T-helper 17 cell (primary cell): ENCODE results near the gene IFNA17. TPM values are rescaled to one million over a fixed set of nuclear protein-coding genes. Genes with fewer than 3 reads are reported as not detected.
A peak's percentile ranks its signal among the peaks of the same experiment; 100 is the strongest.
"Not testable (repeated sequence)": the region's sequence is repeated elsewhere in the genome, so short reads cannot be mapped to it uniquely, and the experiment has no call there.

Experiments used
- ATAC-seq: fragments of 150-1000 bp; cut with Tn5 transposase; 2 replicates; pipeline ENCODE4 v1.10.0; 2021; ENCODE audit warnings: mild to moderate bottlenecking, moderate library complexity
- DNase-seq, 3 donors: peaks; one replicate each; pipeline versions ENCODE4 v3.0.0 to v3.0.0-alpha.2; 2020 to 2021
- H3K9me3 ChIP-seq: one replicate; pipeline ENCODE4 v1.7.0; 2013; ENCODE audit warnings: low read length, mild to moderate bottlenecking; ENCODE audit not compliant: control insufficient read depth, poor library complexity, severe bottlenecking
- H3K27ac Mint-ChIP-seq: one replicate; pipeline ENCODE4 v1.8.0; 2022; ENCODE audit warnings: mild to moderate bottlenecking, moderate library complexity, mixed read lengths
- H3K27me3 Mint-ChIP-seq: one replicate; pipeline ENCODE4 v1.8.0; 2022; ENCODE audit warnings: mixed read lengths
- H3K36me3 Mint-ChIP-seq: one replicate; pipeline ENCODE4 v1.8.0; 2022; ENCODE audit warnings: low read depth, mixed read lengths
- H3K4me1 Mint-ChIP-seq: one replicate; pipeline ENCODE4 v1.8.0; 2022; ENCODE audit warnings: mild to moderate bottlenecking, mixed read lengths
- H3K4me3 Mint-ChIP-seq: one replicate; pipeline ENCODE4 v1.8.0; 2022; ENCODE audit warnings: mild to moderate bottlenecking, moderate library complexity, mixed read lengths
- total RNA-seq, 4 donors: library from RNA in 2 of 4; stranded (reverse) in 2 of 4; gene quantifications; one replicate each; pipeline ENCODE4 v1.2.3 and lab custom pipeline; 2022 to 2026

Gene IFNA17
- total RNA-seq, 2 donors from 2014 or later, result not detected

GRCh38 chr9:21235468-21236359 lies 7.7 kb upstream of the IFNA17 start:
- peak overlapping the region; percentile 49 for H3K4me3 Mint-ChIP-seq
- peak; percentile 73 for ATAC-seq
- H3K27ac Mint-ChIP-seq, result peak overlapping the region; percentile 84
- H3K36me3 Mint-ChIP-seq, DNase-seq, H3K9me3 ChIP-seq: not testable (repeated sequence)
- H3K4me1 Mint-ChIP-seq, result peaks cover 15% of the 10 kb centered on the region
- peaks cover 18% of the 10 kb centered on the region for H3K27me3 Mint-ChIP-seq

- ATAC-seq, result no peak
- peaks cover 20% of the 10 kb centered on the region for H3K27me3 Mint-ChIP-seq
Observed at GRCh38 chr9:21234153-21234687, 6.2 kb upstream of the IFNA17 start.

DNA sequence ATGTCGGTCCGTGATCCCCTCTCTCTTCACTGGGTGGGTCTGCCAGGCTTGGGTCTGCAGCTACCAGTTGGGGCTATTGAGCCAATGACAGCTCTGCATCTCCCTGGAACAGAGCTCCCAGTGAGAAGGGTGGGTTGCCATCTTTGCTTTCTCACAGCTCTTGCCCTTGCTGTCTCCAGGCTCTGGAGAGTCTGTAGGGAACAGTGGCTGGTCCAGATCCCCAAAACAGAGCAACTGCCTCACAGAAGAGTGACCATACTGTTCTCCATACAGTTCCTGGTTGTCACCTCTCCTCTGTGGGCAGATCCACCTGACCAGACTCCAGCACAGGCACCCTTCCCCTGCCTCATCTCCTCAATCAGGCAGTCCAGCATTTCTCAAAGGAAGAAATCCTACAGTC lies 5.2 kb upstream of the IFNA17 start:
- H3K9me3 ChIP-seq, result no peaks in the 10 kb centered on the region
- no peak overlapping the region for H3K4me3 Mint-ChIP-seq
- peaks cover 2% of the 10 kb centered on the region for H3K36me3 Mint-ChIP-seq
- peaks cover 15% of the 10 kb centered on the region for H3K4me1 Mint-ChIP-seq
- H3K27me3 Mint-ChIP-seq, result peaks cover 16% of the 10 kb centered on the region
- H3K27ac Mint-ChIP-seq, result no peak overlapping the region
- no peak for DNase-seq
- no peak for ATAC-seq

More at GRCh38 chr9:21234153-21234687, 6.2 kb upstream of the IFNA17 start:
- Mint-ChIP-seq H3K27ac (no peak overlapping the region), H3K4me3 (no peak overlapping the region), H3K4me1 (peaks cover 15% of the 10 kb centered on the region), H3K36me3 (peaks cover 2% of the 10 kb centered on the region)
- DNase-seq, result no peak
- no peaks in the 10 kb centered on the region for H3K9me3 ChIP-seq

GRCh38 chr9:21217211-21217610 lies 10.8 kb downstream of the IFNA17 start, which contains the start of gene IFNA16:
TSS of gene IFNA16 (minus strand) at chr9:21217311. CDS start at chr9:21217305, 6 bp downstream.
- ATAC-seq, H3K4me3 Mint-ChIP-seq, H3K27ac Mint-ChIP-seq, H3K36me3 Mint-ChIP-seq, H3K4me1 Mint-ChIP-seq, H3K9me3 ChIP-seq, DNase-seq: not testable (repeated sequence)
- H3K27me3 Mint-ChIP-seq, result peaks cover 46% of the 10 kb centered on the region

DNA sequence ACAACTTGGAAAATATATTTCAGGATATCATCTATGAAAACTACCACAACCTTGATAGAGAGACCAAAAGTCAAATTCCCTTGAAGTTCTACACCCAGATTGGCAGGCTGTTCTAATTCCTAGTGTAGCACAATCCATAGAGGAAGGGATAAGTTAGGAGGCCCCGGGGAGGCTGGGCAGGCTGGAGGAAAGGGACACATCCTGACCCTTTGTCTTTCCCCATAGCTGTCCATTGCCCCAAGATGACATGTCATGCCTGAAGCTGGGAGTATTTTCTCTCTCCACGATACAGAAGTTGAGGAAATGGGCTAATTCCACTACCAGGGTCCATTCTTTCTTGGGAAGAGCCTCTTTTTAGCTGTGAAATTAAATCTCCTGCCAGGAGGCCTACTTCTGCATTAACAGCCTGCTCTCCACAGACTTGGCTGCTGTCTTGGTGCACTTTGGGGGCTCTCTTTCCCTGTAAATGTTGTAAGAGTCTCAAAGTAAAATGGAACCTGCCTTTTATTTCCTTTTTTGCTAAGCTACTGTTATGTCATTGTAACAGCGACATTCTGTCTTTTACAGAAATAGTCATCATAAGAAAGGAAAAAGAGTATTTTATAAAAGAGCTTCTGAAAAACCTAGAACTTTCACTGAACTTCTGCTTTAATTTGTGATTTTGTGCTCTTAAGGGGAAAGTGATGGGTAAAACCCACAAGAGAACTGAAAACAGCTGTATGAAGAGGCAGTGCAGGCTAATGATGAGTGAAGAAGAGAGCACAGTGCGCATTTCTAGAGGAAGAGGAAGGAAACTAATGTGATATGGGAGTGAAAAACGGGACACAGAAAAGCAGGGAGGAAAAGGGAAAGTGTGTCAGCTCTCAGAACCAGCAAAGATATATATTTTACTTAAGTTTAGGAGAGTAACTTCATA lies 14.4 kb downstream of the IFNA17 start:
- H3K36me3 Mint-ChIP-seq, H3K9me3 ChIP-seq, H3K4me1 Mint-ChIP-seq, H3K27ac Mint-ChIP-seq, DNase-seq, H3K4me3 Mint-ChIP-seq: not testable (repeated sequence)
- peak; percentile 42 for ATAC-seq
- H3K27me3 Mint-ChIP-seq, result peaks cover 48% of the 10 kb centered on the region

DNA sequence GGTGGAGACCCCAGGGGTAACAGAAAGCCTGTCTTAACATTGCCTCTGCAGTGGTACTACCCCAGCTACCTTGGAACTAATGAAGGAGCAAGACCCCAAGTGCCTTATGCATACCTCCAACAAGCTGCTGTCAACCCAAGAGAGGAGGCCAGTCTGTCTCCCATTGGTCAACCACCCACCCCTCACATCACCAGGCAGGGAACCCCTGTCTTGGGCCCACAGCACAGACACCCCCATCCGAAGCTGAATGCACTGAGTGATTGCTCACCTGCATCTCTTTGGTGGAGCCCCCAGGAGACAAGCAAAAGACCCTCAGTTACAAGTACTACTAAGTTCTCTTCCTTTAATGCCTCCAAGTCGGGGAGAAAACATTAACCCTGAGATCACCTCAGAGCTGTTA lies 15.9 kb downstream of the IFNA17 start:
- H3K27me3 Mint-ChIP-seq, result peaks cover 43% of the 10 kb centered on the region
- not testable (repeated sequence) for H3K27ac Mint-ChIP-seq, H3K4me1 Mint-ChIP-seq, H3K4me3 Mint-ChIP-seq, H3K9me3 ChIP-seq, ATAC-seq, H3K36me3 Mint-ChIP-seq, DNase-seq

DNA sequence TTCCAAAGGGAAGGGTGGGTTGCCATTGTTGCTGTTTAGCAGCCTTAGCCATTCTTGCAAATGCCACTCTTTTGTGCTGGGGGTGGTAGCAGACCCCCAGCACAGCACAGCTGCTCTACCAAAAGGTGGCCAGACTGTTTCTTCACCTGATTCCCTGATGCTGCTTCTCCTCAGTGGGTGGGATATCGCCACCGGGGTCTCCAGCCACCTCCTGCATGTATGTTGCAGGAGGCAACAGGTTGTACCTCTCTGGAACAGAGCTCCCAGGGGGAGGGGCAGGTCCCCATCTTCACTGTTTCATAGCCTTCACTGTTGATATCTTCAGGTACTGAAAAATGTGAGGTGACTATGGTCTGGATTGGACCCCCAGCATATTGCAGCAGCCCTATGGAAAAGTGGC lies 17.2 kb downstream of the IFNA17 start:
- not testable (repeated sequence) for H3K27ac Mint-ChIP-seq, DNase-seq, H3K4me1 Mint-ChIP-seq, H3K4me3 Mint-ChIP-seq, ATAC-seq, H3K9me3 ChIP-seq, H3K36me3 Mint-ChIP-seq
- H3K27me3 Mint-ChIP-seq, result peaks cover 34% of the 10 kb centered on the region

DNA sequence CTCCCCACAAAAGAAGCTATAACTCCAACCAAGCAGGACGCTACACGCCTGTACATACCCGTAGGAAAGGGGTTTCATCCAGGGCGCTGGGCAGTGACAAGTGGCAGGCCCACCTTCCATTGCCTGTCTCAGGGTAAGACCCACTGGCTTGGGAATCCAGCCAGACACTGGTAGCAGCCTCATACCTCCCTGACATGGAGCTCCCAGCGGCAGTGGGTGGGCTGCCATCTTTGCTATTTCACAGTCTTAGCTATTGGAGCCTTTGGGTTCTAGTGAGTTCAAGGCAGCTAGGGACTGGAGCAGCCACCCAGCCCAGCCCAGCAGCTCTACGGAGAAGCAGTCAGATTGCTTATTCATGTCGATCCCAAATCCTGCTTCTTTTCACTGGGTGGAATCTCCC lies 17.7 kb downstream of the IFNA17 start:
- no peak overlapping the region for H3K27ac Mint-ChIP-seq
- H3K27me3 Mint-ChIP-seq, result peaks cover 29% of the 10 kb centered on the region
- peaks cover 3% of the 10 kb centered on the region for H3K4me1 Mint-ChIP-seq
- DNase-seq (no peak), ATAC-seq (no peak)
- H3K4me3 Mint-ChIP-seq, result no peak overlapping the region
- H3K9me3 ChIP-seq, result no peaks in the 10 kb centered on the region
- H3K36me3 Mint-ChIP-seq, result peaks cover 11% of the 10 kb centered on the region

- not testable (repeated sequence) for H3K9me3 ChIP-seq, H3K4me3 Mint-ChIP-seq, ATAC-seq, DNase-seq, H3K4me1 Mint-ChIP-seq, H3K36me3 Mint-ChIP-seq, H3K27ac Mint-ChIP-seq
- peaks cover 27% of the 10 kb centered on the region for H3K27me3 Mint-ChIP-seq
Observed at GRCh38 chr9:21207043-21207442, 21.0 kb downstream of the IFNA17 start, which contains the start of gene IFNA10. TSS of gene IFNA10 (minus strand) at chr9:21207143. CDS start at chr9:21207097, 46 bp downstream.

- ATAC-seq (no peak), DNase-seq (no peak)
Observed at GRCh38 chr9:21205204-21205603, 22.8 kb downstream of the IFNA17 start.

GRCh38 chr9:21202105-21202504 lies 25.9 kb downstream of the IFNA17 start, which contains the start of gene IFNA7:
TSS of gene IFNA7 (minus strand) at chr9:21202205. CDS start at chr9:21202165, 40 bp downstream.
- H3K36me3 Mint-ChIP-seq, H3K27ac Mint-ChIP-seq, H3K4me3 Mint-ChIP-seq, H3K4me1 Mint-ChIP-seq, ATAC-seq, H3K9me3 ChIP-seq, DNase-seq: not testable (repeated sequence)
- H3K27me3 Mint-ChIP-seq, result peaks cover 29% of the 10 kb centered on the region

More at GRCh38 chr9:21205204-21205603, 22.8 kb downstream of the IFNA17 start:
- no peaks in the 10 kb centered on the region for H3K9me3 ChIP-seq
- Mint-ChIP-seq H3K27ac (no peak overlapping the region), H3K4me1 (no peaks in the 10 kb centered on the region), H3K4me3 (no peak overlapping the region), H3K36me3 (peaks cover 9% of the 10 kb centered on the region), H3K27me3 (peaks cover 33% of the 10 kb centered on the region)

GRCh38 chr9:21194867-21195776 lies 32.9 kb downstream of the IFNA17 start:
- ATAC-seq, result peak; percentile 93
- not testable (repeated sequence) for H3K27ac Mint-ChIP-seq, H3K9me3 ChIP-seq, H3K4me1 Mint-ChIP-seq, DNase-seq, H3K36me3 Mint-ChIP-seq
- Mint-ChIP-seq H3K4me3 (peak overlapping the region; percentile 60), H3K27me3 (peaks cover 17% of the 10 kb centered on the region)
